ENCODE measurements around the gene RNF212B.
"Not testable (repeated sequence)": the region's sequence is repeated elsewhere in the genome, so short reads cannot be mapped to it uniquely, and the experiment has no call there.

RNF212B gene

DNA sequence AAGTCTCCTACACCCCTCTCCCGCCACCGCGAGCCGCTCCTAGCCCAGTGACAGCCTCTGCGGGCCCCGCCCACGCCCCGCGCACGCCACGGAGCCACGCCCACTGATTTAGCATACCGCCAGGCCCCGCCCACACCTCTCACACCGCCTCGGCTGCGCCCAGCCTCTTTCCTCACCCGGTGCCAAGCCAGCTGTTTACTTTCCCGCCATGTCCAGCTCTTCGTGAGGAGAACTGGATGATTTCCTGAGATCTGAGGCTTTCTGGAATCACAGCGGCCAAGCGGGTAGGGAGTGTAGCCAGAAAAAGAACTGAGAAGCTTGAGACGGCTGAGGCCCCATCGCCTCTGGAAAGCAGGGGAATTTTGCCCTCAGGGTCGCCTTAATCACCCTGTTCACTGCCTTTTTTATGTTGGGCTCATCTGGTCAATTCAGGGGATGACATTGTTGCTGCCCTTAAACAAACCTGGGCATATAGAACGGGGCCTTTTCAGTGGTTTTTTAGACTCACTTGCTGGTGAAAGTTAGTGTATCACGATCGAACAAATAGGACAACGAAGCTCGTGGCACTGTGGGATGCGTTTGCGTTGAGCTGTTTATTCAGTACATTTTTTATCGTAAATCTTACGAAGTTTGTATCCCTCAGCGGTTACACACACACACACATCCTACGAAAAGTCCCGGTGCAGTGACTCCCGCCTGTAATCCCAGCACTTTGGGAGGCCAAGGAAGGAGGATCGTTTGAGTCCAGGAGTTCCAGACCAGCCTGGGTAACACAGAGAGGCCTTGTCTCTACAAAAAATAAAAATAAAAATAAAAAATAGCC is at the start of gene RNF212B:
TSS of gene RNF212B (plus strand) at position 165 of the 823 bp plus-strand sequence. CDS start 2,410 bp downstream, outside the sequence.
- Histone ChIP-seq H3K4me1 (ENCODE audit: control insufficient read depth, insufficient read depth, low read length) (peaks cover 5% of the 10 kb centered on the region), H3K36me3 (ENCODE audit: control insufficient read depth, insufficient read depth, low read length) (no peaks in the 10 kb centered on the region), H3K4me3 (ENCODE audit: low read length) (peak within 1 kb of the TSS; percentile 66), H3K27me3 (ENCODE audit: control insufficient read depth, insufficient read depth, low read length) (no peaks in the 10 kb centered on the region), H3K9me3 (ENCODE audit: control insufficient read depth, low read length) (no peaks in the 10 kb centered on the region), H3K9ac (ENCODE audit: low read length) (peak within 1 kb of the TSS; percentile 62)

DNA sequence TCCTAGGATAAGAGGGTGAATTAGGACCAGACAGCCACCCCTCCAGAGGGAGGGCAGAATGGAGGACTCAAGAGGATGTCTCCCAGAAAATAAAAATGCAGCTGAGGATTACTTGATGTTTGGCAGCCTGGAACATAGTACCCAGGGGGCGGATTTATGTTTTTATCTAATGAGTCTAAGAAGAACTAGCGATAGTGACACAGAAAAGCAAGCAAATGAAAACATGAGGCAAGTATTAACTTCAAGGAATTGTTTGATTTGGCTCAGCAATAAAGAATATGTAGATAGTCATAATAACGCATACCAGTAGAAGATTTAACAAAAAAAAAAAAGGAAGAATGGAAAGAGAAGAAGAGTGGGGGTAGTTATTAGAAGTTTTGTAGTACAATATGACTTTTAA is 44.3 kb upstream of the RNF212B start:
- H3K36me3 ChIP-seq (ENCODE audit: control insufficient read depth, insufficient read depth, low read length) = no peaks in the 10 kb centered on the region
- no peaks in the 10 kb centered on the region for H3K9me3 ChIP-seq (ENCODE audit: control insufficient read depth, low read length)
- H3K27me3 ChIP-seq (ENCODE audit: control insufficient read depth, insufficient read depth, low read length) = no peaks in the 10 kb centered on the region
- no peak overlapping the region for H3K9ac ChIP-seq (ENCODE audit: low read length)
- H3K4me1 ChIP-seq (ENCODE audit: control insufficient read depth, insufficient read depth, low read length) = no peaks in the 10 kb centered on the region
- H3K4me3 ChIP-seq (ENCODE audit: low read length) = no peak overlapping the region

GRCh38 chr14:23195552-23196101 is 42.1 kb upstream of the RNF212B start:
- Histone ChIP-seq H3K4me3 (ENCODE audit: low read length) (no peak overlapping the region), H3K9ac (ENCODE audit: low read length) (no peak overlapping the region), H3K27me3 (ENCODE audit: control insufficient read depth, insufficient read depth, low read length) (no peaks in the 10 kb centered on the region), H3K9me3 (ENCODE audit: control insufficient read depth, low read length) (no peaks in the 10 kb centered on the region), H3K4me1 (ENCODE audit: control insufficient read depth, insufficient read depth, low read length) (no peaks in the 10 kb centered on the region), H3K36me3 (ENCODE audit: control insufficient read depth, insufficient read depth, low read length) (no peaks in the 10 kb centered on the region)

- not testable (repeated sequence) for H3K4me3 ChIP-seq (ENCODE audit: low read length); H3K36me3 ChIP-seq (ENCODE audit: control insufficient read depth, insufficient read depth, low read length); H3K4me1 ChIP-seq (ENCODE audit: control insufficient read depth, insufficient read depth, low read length); H3K9me3 ChIP-seq (ENCODE audit: control insufficient read depth, low read length); H3K27me3 ChIP-seq (ENCODE audit: control insufficient read depth, insufficient read depth, low read length); H3K9ac ChIP-seq (ENCODE audit: low read length)
Measured at GRCh38 chr14:23196487-23196886, 41.2 kb upstream of the RNF212B start.

- not testable (repeated sequence) for H3K27me3 ChIP-seq (ENCODE audit: control insufficient read depth, insufficient read depth, low read length); H3K9me3 ChIP-seq (ENCODE audit: control insufficient read depth, low read length); H3K4me3 ChIP-seq (ENCODE audit: low read length); H3K9ac ChIP-seq (ENCODE audit: low read length); H3K4me1 ChIP-seq (ENCODE audit: control insufficient read depth, insufficient read depth, low read length); H3K36me3 ChIP-seq (ENCODE audit: control insufficient read depth, insufficient read depth, low read length)
Measured at GRCh38 chr14:23199141-23199540, 38.6 kb upstream of the RNF212B start.

DNA sequence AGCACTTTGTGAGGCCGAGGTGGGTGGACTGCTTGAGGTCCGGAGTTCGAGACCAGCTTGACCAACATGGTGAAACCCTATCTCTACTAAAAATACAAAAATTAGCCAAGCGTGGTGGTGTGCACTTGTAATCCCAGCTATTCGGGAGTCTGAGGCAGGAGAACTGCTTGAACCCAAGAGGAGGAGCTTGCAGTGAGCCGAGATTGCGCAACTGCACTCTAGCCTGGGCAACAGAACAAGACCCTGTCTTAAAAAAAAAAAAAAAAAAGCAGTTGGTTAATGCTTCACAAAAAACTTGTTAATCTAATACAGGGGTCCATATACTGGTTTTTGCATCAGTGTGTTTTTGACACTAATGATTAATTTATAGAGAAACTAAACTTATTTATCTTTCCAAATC is 35.7 kb upstream of the RNF212B start:
- Histone ChIP-seq H3K9me3 (ENCODE audit: control insufficient read depth, low read length) (no peaks in the 10 kb centered on the region), H3K4me1 (ENCODE audit: control insufficient read depth, insufficient read depth, low read length) (no peaks in the 10 kb centered on the region), H3K27me3 (ENCODE audit: control insufficient read depth, insufficient read depth, low read length) (no peaks in the 10 kb centered on the region), H3K36me3 (ENCODE audit: control insufficient read depth, insufficient read depth, low read length) (no peaks in the 10 kb centered on the region), H3K9ac (ENCODE audit: low read length) (no peak overlapping the region), H3K4me3 (ENCODE audit: low read length) (no peak overlapping the region)

DNA sequence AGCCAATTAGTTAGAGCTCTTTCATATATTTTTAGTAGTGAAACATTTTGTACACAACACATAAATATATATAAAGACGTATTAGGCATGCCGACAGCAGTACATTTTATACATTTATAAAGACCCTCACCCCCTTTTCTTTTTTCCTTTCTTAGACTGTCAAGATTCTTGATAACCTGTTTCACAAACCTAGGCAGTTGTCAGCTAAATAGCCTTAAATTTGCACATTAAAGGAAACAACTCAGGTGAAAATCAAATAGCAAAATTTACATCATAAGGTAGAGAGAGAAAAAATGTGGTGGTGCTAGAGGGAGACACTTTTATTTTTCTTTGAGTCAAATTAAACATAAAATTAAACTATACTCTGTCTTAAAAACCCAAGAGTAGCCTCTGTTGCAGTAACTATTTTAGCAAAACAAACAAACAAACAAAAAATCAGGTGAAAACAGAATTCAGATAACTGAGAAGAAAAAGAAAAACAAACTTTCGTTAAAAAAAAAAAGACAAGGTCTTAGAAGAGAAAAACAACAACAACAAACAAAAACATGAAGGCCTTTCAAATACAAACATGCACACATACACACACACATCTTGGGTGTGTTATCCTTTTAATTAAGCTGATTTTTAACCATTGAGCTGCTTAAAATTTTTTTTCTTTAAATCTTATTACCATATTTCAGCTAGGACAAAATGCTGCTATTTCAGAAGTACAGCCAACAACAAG is 31.2 kb upstream of the RNF212B start:
- H3K4me1 ChIP-seq (ENCODE audit: control insufficient read depth, insufficient read depth, low read length) = no peaks in the 10 kb centered on the region
- no peaks in the 10 kb centered on the region for H3K36me3 ChIP-seq (ENCODE audit: control insufficient read depth, insufficient read depth, low read length)
- H3K9me3 ChIP-seq (ENCODE audit: control insufficient read depth, low read length) = no peaks in the 10 kb centered on the region
- H3K9ac ChIP-seq (ENCODE audit: low read length) = no peak overlapping the region
- H3K4me3 ChIP-seq (ENCODE audit: low read length) = no peak overlapping the region
- no peaks in the 10 kb centered on the region for H3K27me3 ChIP-seq (ENCODE audit: control insufficient read depth, insufficient read depth, low read length)

GRCh38 chr14:23207146-23207540 is 30.6 kb upstream of the RNF212B start:
- Histone ChIP-seq H3K4me1 (ENCODE audit: control insufficient read depth, insufficient read depth, low read length) (no peaks in the 10 kb centered on the region), H3K9ac (ENCODE audit: low read length) (no peak overlapping the region), H3K27me3 (ENCODE audit: control insufficient read depth, insufficient read depth, low read length) (no peaks in the 10 kb centered on the region), H3K9me3 (ENCODE audit: control insufficient read depth, low read length) (no peaks in the 10 kb centered on the region), H3K4me3 (ENCODE audit: low read length) (no peak overlapping the region), H3K36me3 (ENCODE audit: control insufficient read depth, insufficient read depth, low read length) (no peaks in the 10 kb centered on the region)

- Histone ChIP-seq H3K4me1 (ENCODE audit: control insufficient read depth, insufficient read depth, low read length) (no peaks in the 10 kb centered on the region), H3K36me3 (ENCODE audit: control insufficient read depth, insufficient read depth, low read length) (no peaks in the 10 kb centered on the region), H3K9me3 (ENCODE audit: control insufficient read depth, low read length) (no peaks in the 10 kb centered on the region), H3K4me3 (ENCODE audit: low read length) (no peak overlapping the region), H3K9ac (ENCODE audit: low read length) (no peak overlapping the region), H3K27me3 (ENCODE audit: control insufficient read depth, insufficient read depth, low read length) (no peaks in the 10 kb centered on the region)
Measured at GRCh38 chr14:23208324-23208723, 29.4 kb upstream of the RNF212B start.

- H3K4me1 ChIP-seq (ENCODE audit: control insufficient read depth, insufficient read depth, low read length) = no peaks in the 10 kb centered on the region
- no peak overlapping the region for H3K4me3 ChIP-seq (ENCODE audit: low read length)
Measured at GRCh38 chr14:23209651-23210423, 27.9 kb upstream of the RNF212B start.

DNA sequence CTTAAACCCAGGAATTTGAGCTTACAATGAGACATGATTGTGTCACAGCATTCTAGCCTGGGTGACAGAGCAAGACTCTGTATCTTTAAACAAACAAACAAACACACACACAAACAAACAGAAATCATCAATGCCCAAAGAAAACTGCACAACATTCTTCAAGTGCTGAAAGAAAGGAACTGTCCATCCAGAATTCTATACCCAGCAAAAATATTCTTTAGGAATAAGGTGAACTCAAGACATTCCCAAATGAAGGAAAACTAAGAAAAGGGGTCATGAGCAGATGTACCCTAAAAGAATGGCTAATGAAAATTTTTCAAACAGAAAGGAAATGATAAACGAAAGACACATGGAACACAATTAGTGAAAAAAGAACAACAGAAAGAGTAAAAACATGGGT is 22.3 kb upstream of the RNF212B start:
- Histone ChIP-seq H3K9me3 (ENCODE audit: control insufficient read depth, low read length) (no peaks in the 10 kb centered on the region), H3K27me3 (ENCODE audit: control insufficient read depth, insufficient read depth, low read length) (no peaks in the 10 kb centered on the region), H3K36me3 (ENCODE audit: control insufficient read depth, insufficient read depth, low read length) (no peaks in the 10 kb centered on the region), H3K4me3 (ENCODE audit: low read length) (no peak overlapping the region), H3K4me1 (ENCODE audit: control insufficient read depth, insufficient read depth, low read length) (no peaks in the 10 kb centered on the region), H3K9ac (ENCODE audit: low read length) (no peak overlapping the region)

More at GRCh38 chr14:23209651-23210423, 27.9 kb upstream of the RNF212B start:
- no peak overlapping the region for H3K9ac ChIP-seq (ENCODE audit: low read length)
- no peaks in the 10 kb centered on the region for H3K36me3 ChIP-seq (ENCODE audit: control insufficient read depth, insufficient read depth, low read length)
- H3K27me3 ChIP-seq (ENCODE audit: control insufficient read depth, insufficient read depth, low read length) = no peaks in the 10 kb centered on the region
- H3K9me3 ChIP-seq (ENCODE audit: control insufficient read depth, low read length) = no peaks in the 10 kb centered on the region

Measured in mucosa of stomach (tissue), 1 donor.